RWPE1 (cell line): ENCODE measurements around the gene HDHD3.

Experiments
- CTCF ChIA-PET: fragments of 350-600 bp; sonication (Branson Sonifier 250); formaldehyde crosslinking; extraction: SDS; loops from one replicate; lab custom pipeline; 2021; lab: Yijun Ruan, JAX
- POLR2A ChIA-PET: fragments of 400-600 bp; formaldehyde crosslinking; extraction: SDS; loops from one replicate; lab custom pipeline; 2020; ENCODE audit warnings: antibody characterized with exemption; ENCODE audit not compliant: low non-redundant PET; lab: Yijun Ruan, JAX
- DNase-seq: peaks from one replicate; pipeline ENCODE4 v3.0.0; 2012; ENCODE audit warnings: low spot score
- H3K27ac ChIP-seq: fragments of 450-650 bp; 2 replicates; pipeline ENCODE4 v1.5.1; 2017
- CTCF ChIP-seq: fragments of 450-650 bp; conservative IDR thresholded peaks from 2 replicates; pipeline ENCODE4 v1.5.1; 2017; ENCODE audit warnings: low read depth, mild to moderate bottlenecking

Gene HDHD3

GRCh38 chr9:113373676-113374392, 3.0 kb downstream of the HDHD3 start:
- CTCF ChIA-PET = no interaction called here
- no peak for DNase-seq
- no peak for TF ChIP-seq CTCF

GRCh38 chr9:113373256-113373655, 3.5 kb downstream of the HDHD3 start:
- no peak for TF ChIP-seq CTCF
- no peak overlapping the region for H3K27ac ChIP-seq
- DNase-seq = no peak
- ChIA-PET CTCF (interaction anchor here (0.7 kb wide), 1 partner anchor 9 kb away, joined by 9 read pairs; no protein-coding TSS in a partner anchor), POLR2A (interaction anchor here (0.5 kb wide), 1 partner anchor 35 kb away, joined by 9 read pairs; no protein-coding TSS in a partner anchor)

More at GRCh38 chr9:113373676-113374392, 3.0 kb downstream of the HDHD3 start:
- H3K27ac ChIP-seq = peak overlapping the region; percentile 2; the same call in 1 of the 2 replicates
- POLR2A ChIA-PET = interaction anchor here (0.5 kb wide), 1 partner anchor 35 kb away, joined by 9 read pairs; no protein-coding TSS in a partner anchor

GRCh38 chr9:113372059-113372458, 4.7 kb downstream of the HDHD3 start:
- TF ChIP-seq CTCF = no peak
- peak overlapping the region; percentile 21 for H3K27ac ChIP-seq
- POLR2A ChIA-PET = no interaction called here
- no peak for DNase-seq
- CTCF ChIA-PET = no interaction called here

- CTCF ChIA-PET = interaction anchor here (0.6 kb wide), 1 partner anchor 11 kb away, joined by 4 read pairs; no protein-coding TSS in a partner anchor
- POLR2A ChIA-PET = interaction anchor here (0.5 to 0.6 kb wide), 2 partner anchors 61 to 811 kb away, joined by 4 to 5 read pairs; no protein-coding TSS in a partner anchor
- DNase-seq = no peak
- H3K27ac ChIP-seq = no peak overlapping the region
- no peak for TF ChIP-seq CTCF
These were observed 5.9 kb downstream of the HDHD3 start for GRCh38 chr9:113370806-113371325.

GRCh38 chr9:113369855-113370140, 7.0 kb downstream of the HDHD3 start:
- DNase-seq = no peak
- CTCF ChIA-PET = interaction anchor here (0.6 kb wide), 1 partner anchor 11 kb away, joined by 3 read pairs; no protein-coding TSS in a partner anchor
- POLR2A ChIA-PET = no interaction called here

More at GRCh38 chr9:113369855-113370140, 7.0 kb downstream of the HDHD3 start:
- no peak overlapping the region for H3K27ac ChIP-seq
- TF ChIP-seq CTCF = no peak
